ENCODE data around the gene GPR152.
"Not testable (repeated sequence)": the region's sequence is repeated elsewhere in the genome, so short reads cannot be mapped to it uniquely, and the experiment has no call there.

The GPR152 gene

DNA sequence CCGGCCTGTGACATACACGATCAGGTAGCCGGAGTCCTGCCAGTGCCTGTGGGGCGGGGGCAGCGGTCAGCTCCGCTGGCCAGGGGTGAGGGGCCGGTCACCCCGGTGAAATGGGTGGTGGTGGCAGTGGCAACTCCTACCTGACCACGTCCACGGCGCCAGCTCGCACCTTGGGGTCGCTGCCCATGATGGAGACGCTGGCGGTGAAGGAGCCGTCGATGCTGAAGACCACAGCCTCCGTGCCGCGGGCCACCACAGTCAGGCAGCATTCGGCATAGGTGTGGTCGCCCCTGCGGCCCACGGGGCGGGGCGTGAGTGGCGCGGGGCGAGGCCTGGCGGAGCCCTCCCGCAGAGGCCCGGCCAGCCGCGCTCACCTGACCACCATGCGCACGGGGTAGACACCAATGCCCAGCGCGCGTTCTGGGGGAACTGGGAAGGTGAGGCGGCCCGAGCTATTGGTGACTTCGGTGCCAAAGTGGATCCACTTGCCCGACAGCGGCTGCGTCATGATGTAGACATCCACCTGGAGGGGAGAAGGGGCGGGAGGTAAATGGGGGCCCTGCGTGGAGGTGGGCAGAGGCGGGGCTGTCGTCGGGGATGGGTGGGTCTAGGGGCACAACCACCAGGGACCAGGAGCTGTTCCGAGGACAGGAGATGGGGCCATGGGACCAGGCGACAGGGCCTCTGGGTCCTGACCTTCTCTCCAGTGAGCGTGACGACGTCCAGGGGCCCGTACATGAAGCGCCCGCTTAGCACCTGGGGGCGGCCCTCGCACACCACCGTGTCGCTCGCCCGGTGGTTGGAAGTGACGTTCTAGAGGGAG lies 41.2 kb upstream of the GPR152 start:
- TF ChIP-seq POLR2A (IDR thresholded peaks at IDR 0.05; ENCODE audit: low read depth, low read length) = no peak
- FAIRE-seq (no peak), DNase-seq (ENCODE audit: insufficient read length, low spot score) (no peak)

DNA sequence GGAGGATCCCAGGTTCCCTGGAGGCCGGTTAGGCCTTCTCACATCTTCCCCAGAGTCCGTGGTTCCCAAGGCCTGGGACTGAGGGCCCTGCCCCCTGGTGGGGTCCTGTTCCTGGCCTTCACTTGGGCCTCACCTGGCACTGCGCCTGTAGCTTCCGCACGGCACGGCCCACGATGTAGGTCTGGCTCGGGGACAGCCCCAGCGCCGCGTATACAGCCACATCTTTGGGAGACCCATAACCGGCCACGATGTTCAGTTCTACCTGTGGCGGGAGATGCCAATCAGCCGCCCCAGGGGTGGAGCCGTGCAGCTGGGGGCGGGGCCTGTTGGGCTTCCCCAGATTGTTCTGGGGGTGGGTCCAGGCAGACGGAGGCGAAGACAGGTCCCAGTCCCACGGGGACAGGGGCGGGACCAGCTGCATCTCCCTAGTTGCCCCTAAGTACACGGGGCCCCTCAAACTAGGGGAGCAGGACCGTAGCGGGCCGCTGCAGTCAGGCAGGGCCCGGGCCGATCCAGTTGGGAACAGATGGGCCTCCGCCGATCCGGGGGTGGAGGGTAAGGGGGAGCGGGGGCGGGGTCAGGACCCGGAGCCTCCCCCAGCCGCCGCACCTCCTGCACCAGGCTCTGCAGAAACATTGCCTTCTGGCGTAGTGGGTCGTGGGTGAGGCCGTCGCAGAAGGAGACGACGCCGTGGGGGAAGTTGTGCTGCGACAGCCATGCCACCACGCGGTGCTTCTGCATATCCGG lies 40.4 kb upstream of the GPR152 start:
- TF ChIP-seq POLR2A (IDR thresholded peaks at IDR 0.05; ENCODE audit: low read depth, low read length) = no peak
- DNase-seq (ENCODE audit: insufficient read length, low spot score) = no peak
- no peak for FAIRE-seq

DNA sequence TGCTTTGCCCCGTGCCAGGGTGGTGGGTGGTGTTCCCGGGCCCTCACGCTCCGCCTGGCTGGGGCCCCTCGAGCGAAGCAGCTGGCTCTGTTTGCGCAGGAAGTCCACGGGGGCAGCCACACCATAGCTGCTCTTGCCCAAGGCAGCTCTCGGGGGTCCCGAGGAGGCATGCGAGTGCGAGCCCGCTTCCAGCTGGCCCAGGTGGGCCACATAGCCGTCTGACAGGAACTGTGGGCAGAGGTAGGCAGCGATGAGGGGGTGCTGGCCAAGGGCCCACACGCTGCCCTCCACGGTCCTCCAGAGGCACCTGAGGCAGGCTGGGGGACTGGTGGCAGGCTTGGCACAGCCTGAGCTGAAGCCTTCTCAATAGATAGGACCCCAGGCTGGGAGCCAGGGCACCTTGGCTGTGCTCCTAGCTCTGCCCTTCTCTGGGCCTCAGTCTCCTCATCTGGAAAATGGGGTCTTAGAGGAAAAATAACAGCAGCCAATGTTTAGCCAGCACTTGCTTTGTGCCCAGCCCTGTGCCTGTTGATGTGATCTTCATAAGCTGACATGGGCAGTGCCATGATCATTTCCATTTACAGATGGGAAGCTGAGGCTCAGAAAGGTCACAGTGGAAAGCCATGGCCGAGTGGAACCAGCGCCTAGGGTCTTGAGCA lies 39.7 kb upstream of the GPR152 start:
- TF ChIP-seq POLR2A (IDR thresholded peaks at IDR 0.05; ENCODE audit: low read depth, low read length) = no peak
- DNase-seq (ENCODE audit: insufficient read length, low spot score) = no peak
- no peak for FAIRE-seq

DNA sequence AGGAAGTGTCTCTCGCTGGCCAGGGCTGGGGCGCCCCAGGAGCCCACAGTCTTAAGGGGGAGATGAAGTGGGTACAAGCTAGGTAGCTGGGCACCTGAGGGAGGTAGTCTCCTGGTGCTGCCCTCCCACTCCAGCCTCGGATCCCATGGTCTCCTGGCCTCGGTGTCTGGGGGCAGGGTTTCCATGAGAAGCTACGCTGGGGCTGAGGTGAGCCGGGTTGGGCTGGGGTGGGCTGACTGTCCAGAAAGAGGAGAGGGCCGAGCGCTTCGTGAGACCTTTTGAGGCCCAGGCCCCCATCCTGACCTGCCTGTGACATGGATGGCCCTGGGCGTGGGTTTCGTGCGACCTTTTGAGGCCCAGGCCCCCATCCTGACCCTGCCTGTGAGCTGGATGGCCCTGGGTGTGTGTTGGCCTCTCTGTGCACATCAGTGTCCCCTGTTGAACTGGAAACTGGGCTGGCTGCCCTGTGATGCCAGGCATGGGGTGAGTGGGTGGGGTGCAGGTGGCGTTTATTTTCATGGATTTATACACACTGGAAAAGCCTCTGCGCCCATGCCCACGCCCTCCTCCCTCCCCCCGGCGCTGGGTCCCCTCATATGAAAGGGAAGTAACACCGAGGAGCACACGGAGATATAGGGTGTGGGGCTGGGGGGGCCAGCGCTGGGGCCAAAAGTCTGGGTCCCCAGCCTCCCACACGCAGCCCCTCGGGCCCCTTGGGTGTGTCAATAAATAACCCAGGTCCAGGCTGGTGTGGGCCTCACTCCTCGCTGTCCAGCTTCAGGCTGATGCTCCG lies 38.9 kb upstream of the GPR152 start:
- no peak for TF ChIP-seq POLR2A (IDR thresholded peaks at IDR 0.05; ENCODE audit: low read depth, low read length)
- FAIRE-seq = no peak
- no peak for DNase-seq (ENCODE audit: insufficient read length, low spot score)

GRCh38 chr11:67490727-67491065 lies 38.2 kb upstream of the GPR152 start:
- FAIRE-seq (no peak), DNase-seq (ENCODE audit: insufficient read length, low spot score) (no peak)
- no peak for TF ChIP-seq POLR2A (IDR thresholded peaks at IDR 0.05; ENCODE audit: low read depth, low read length)

DNA sequence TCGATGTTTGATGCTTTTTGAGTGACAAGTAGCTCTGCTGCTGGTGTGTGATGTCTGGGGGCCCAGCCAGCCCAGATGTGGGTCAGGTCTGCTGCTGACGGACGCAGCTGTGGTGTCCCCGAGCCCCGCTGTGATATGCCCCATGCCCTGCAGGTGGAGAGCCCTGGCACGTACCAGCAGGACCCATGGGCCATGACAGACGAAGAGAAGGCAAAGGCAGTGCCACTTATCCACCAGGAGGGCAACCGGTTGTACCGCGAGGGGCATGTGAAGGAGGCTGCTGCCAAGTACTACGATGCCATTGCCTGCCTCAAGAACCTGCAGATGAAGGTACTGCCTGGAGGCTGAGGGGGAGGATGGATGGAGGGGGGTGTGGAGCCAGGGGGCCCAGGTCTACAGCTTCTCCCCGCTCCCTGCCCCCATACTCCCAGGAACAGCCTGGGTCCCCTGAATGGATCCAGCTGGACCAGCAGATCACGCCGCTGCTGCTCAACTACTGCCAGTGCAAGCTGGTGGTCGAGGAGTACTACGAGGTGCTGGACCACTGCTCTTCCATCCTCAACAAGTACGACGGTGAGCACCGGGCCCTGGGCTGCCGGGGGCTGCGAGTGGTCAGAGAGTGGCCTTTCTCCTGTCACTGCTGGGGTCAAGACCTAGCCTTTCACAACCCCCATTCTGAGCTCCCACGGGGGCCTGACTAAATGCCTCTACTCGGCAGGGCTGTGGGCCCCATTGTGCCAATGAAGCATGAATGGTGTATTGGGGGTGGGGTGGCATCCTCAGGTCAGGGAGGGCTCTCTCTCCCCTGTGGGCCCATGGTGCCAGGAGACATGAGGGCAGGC lies 37.6 kb upstream of the GPR152 start:
- FAIRE-seq (no peak), DNase-seq (ENCODE audit: insufficient read length, low spot score) (no peak)
- TF ChIP-seq POLR2A (IDR thresholded peaks at IDR 0.05; ENCODE audit: low read depth, low read length) = no peak

- no peak for FAIRE-seq
These were observed 36.8 kb upstream of the GPR152 start for GRCh38 chr11:67489203-67489884.

GRCh38 chr11:67486481-67487195 lies 34.1 kb upstream of the GPR152 start:
- DNase-seq (ENCODE audit: insufficient read length, low spot score) = no peak
- TF ChIP-seq POLR2A (IDR thresholded peaks at IDR 0.05; ENCODE audit: low read depth, low read length) = no peak
- FAIRE-seq = no peak

More at GRCh38 chr11:67489203-67489884, 36.8 kb upstream of the GPR152 start:
- no peak for DNase-seq (ENCODE audit: insufficient read length, low spot score)
- no peak for TF ChIP-seq POLR2A (IDR thresholded peaks at IDR 0.05; ENCODE audit: low read depth, low read length)

DNA sequence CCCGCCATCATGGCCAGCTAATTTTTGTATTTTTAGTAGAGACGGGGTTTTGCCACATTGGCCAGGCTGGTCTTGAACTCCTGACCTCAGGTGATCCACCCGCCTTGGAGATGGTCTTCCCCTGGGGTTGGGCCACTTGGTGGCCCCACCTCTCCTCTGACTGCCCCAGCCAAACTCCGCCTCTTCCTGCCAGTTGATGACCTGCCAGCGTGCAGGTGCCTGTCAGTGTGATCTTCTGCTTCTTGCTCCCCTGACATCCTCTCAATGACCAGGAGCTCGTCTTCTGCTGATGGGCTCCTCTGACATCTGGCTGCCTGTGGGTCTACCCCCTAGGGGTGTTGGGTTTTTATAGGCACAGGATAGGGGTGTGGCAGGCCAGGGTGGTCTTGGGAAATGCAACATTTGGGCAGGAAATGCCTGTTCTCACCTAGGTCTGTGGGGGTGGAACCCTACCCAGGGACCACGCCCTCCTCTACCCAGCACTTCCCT lies 33.4 kb upstream of the GPR152 start:
- not testable (repeated sequence) for FAIRE-seq; DNase-seq (ENCODE audit: insufficient read length, low spot score)

DNA sequence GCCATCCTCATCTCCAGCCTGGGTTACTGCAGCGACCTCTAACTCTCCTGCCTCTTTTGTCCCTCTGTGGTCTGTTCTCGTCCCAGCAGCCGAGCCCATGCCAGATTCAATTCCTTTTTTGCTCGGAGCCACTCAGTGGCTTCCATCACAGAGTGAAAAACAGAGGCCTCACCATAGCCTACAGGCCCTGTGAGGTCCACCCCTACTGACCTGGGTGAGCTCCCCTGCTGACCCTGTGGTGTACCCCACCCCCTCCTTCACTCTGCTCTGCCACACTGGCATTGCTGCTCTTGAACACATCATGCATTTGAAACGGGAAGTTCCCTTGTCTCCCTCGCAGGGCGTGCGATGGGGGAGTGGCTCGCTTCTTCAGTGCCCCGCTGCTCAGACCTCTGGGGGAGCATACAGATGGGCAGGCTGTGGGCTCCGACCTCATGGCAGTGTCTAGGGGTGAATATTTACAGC lies 32.4 kb upstream of the GPR152 start:
- DNase-seq (ENCODE audit: insufficient read length, low spot score) = no peak
- FAIRE-seq = no peak
- TF ChIP-seq POLR2A (IDR thresholded peaks at IDR 0.05; ENCODE audit: low read depth, low read length) = no peak

DNA sequence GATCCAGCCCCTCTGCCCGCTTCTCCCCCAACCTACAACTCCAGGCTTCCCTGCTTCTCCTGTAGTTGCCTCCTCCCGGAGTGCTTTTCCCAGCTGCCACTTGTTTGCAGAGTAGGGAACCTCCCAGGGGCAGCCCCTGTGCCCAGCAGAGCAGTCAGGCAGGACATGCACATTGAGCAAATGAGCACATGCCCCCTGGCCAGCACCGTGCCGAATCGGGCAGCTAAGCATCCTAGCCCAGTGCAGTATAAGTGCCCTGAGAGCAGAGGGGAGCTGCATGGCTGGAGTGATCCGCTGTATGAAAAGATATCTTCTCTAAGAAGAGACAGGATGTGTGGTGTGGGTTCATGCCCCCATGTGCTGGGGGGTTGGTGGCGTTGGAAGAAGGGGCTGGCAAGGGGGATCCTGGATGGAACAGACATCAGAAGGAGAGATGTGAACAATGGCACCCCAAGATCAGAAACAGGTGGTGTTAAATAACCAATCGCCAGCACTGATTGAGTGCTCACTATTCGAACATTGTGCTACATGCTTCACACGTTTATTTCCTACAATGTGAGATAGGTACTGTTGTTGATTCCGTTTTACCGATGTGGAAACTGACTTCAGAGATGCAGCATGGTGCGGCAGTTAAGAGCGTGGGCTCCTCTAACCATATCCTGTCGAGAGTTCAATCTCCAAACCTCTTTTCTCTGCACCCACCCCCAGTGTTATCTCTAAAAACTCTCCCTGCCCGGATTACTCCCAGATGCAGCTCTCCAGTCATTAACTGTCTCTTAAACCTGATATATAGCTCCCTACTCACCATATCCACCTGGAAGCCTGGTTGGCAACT lies 31.5 kb upstream of the GPR152 start:
- TF ChIP-seq POLR2A (IDR thresholded peaks at IDR 0.05; ENCODE audit: low read depth, low read length) = no peak
- no peak for DNase-seq (ENCODE audit: insufficient read length, low spot score)
- no peak for FAIRE-seq

All from H54 (cell line).